ENCODE measurements around the gene NTM. TPM values are rescaled to one million over a fixed set of nuclear protein-coding genes. Genes with fewer than 3 reads are reported as not detected.

Gene NTM
- total RNA-seq, 4 donors from 2014 or later = 0.40 to 3.1 (median 2.1) TPM; not detected in 1

GRCh38 chr11:132055296-132055695 is 684.9 kb downstream of the NTM start:
- TF ChIP-seq POLR2A (IDR thresholded peaks at IDR 0.05) = no peak
- no peak for TF ChIP-seq EP300 (IDR thresholded peaks at IDR 0.05; ENCODE audit: low read depth)
- no peak for TF ChIP-seq CTCF (IDR thresholded peaks at IDR 0.05)
- TF ChIP-seq POLR2AphosphoS5 (IDR thresholded peaks at IDR 0.05) = no peak

GRCh38 chr11:132056689-132057088 is 686.3 kb downstream of the NTM start:
- WGBS, 2 donors (ENCODE audit: low coverage in 1 of 2) = 59 to 71% methylated on average over 3 to 6 of the region's 6 CpGs
- no peak for DNase-seq
- H3K9me3 ChIP-seq = no peaks in the 10 kb centered on the region
- intact Hi-C loops (cut with DNase I; ENCODE audit: low total_unique reads) = no loop called here
- peak overlapping the region in 1 of 4 donors; percentile 10 for H3K27ac ChIP-seq
- no peak for TF ChIP-seq POLR2AphosphoS5 (IDR thresholded peaks at IDR 0.05)
- in situ Hi-C loops (cut with MboI; ENCODE audit: low pct_ligation_motif_present in 1 of 4, low pct_unique_long_range_greater_than_20kb in 1 of 4, low sequenced_read_pairs in 3 of 4) = no loop called here
- H3K4me3 ChIP-seq = no peak overlapping the region
- no peaks in the 10 kb centered on the region for H3K4me1 ChIP-seq
- no peaks in the 10 kb centered on the region for H3K36me3 ChIP-seq
- H3K27me3 ChIP-seq = no peaks in the 10 kb centered on the region

More at GRCh38 chr11:132055296-132055695, 684.9 kb downstream of the NTM start:
- in situ Hi-C loops (cut with MboI; ENCODE audit: low pct_ligation_motif_present in 1 of 4, low pct_unique_long_range_greater_than_20kb in 1 of 4, low sequenced_read_pairs in 3 of 4) = no loop called here
- DNase-seq = no peak
- no peaks in the 10 kb centered on the region for H3K36me3 ChIP-seq
- H3K4me1 ChIP-seq = no peaks in the 10 kb centered on the region
- H3K27ac ChIP-seq = no peak overlapping the region
- intact Hi-C loops (cut with DNase I; ENCODE audit: low total_unique reads) = no loop called here
- H3K9me3 ChIP-seq = no peaks in the 10 kb centered on the region
- WGBS, 2 donors (ENCODE audit: low coverage in 1 of 2) = 56 to 65% methylated on average over 5 to 6 of the region's 6 CpGs
- no peaks in the 10 kb centered on the region for H3K27me3 ChIP-seq
- no peak overlapping the region for H3K4me3 ChIP-seq

- no peak for DNase-seq
- H3K4me1 ChIP-seq = no peaks in the 10 kb centered on the region
- no peaks in the 10 kb centered on the region for H3K36me3 ChIP-seq
- intact Hi-C loops (cut with DNase I; ENCODE audit: low total_unique reads) (no loop called here), in situ Hi-C loops (cut with MboI; ENCODE audit: low pct_ligation_motif_present in 1 of 4, low pct_unique_long_range_greater_than_20kb in 1 of 4, low sequenced_read_pairs in 3 of 4) (no loop called here)
- H3K4me3 ChIP-seq = no peak overlapping the region
- TF ChIP-seq POLR2AphosphoS5 (IDR thresholded peaks at IDR 0.05) = no peak
- no peak for TF ChIP-seq CTCF (IDR thresholded peaks at IDR 0.05)
- no peak for TF ChIP-seq EP300 (IDR thresholded peaks at IDR 0.05; ENCODE audit: low read depth)
- no peak for TF ChIP-seq POLR2A (IDR thresholded peaks at IDR 0.05)
- H3K9me3 ChIP-seq = no peaks in the 10 kb centered on the region
- no peaks in the 10 kb centered on the region for H3K27me3 ChIP-seq
- H3K27ac ChIP-seq = peak overlapping the region in 1 of 4 donors; percentile 10
- 44 to 49% methylated on average over 3 of the region's 3 CpGs for WGBS, 2 donors (ENCODE audit: low coverage in 1 of 2)
Measured at GRCh38 chr11:132057266-132057665, 686.9 kb downstream of the NTM start.

- H3K4me1 ChIP-seq = no peaks in the 10 kb centered on the region
- no peak for TF ChIP-seq EP300 (IDR thresholded peaks at IDR 0.05; ENCODE audit: low read depth)
- TF ChIP-seq POLR2A (IDR thresholded peaks at IDR 0.05) = no peak
- TF ChIP-seq CTCF (IDR thresholded peaks at IDR 0.05) = no peak
- no peak for TF ChIP-seq POLR2AphosphoS5 (IDR thresholded peaks at IDR 0.05)
- in situ Hi-C loops (cut with MboI; ENCODE audit: low pct_ligation_motif_present in 1 of 4, low pct_unique_long_range_greater_than_20kb in 1 of 4, low sequenced_read_pairs in 3 of 4) = no loop called here
- H3K4me3 ChIP-seq = no peak overlapping the region
- no peaks in the 10 kb centered on the region for H3K9me3 ChIP-seq
- no peaks in the 10 kb centered on the region for H3K36me3 ChIP-seq
- intact Hi-C loops (cut with DNase I; ENCODE audit: low total_unique reads) = no loop called here
- no peaks in the 10 kb centered on the region for H3K27me3 ChIP-seq
- peak; percentile 17 for DNase-seq
- WGBS, 2 donors (ENCODE audit: low coverage in 1 of 2) = 64 to 67% methylated on average over 3 to 8 of the region's 8 CpGs
- peak overlapping the region in 1 of 4 donors; percentile 10 for H3K27ac ChIP-seq
Measured at GRCh38 chr11:132058211-132058772, 687.9 kb downstream of the NTM start.

- TF ChIP-seq EP300 (IDR thresholded peaks at IDR 0.05; ENCODE audit: low read depth) (no peak), POLR2A (IDR thresholded peaks at IDR 0.05) (no peak), POLR2AphosphoS5 (IDR thresholded peaks at IDR 0.05) (no peak), CTCF (IDR thresholded peaks at IDR 0.05) (no peak)
- Histone ChIP-seq H3K27ac (no peak overlapping the region), H3K4me1 (no peaks in the 10 kb centered on the region), H3K36me3 (no peaks in the 10 kb centered on the region), H3K27me3 (no peaks in the 10 kb centered on the region), H3K9me3 (no peaks in the 10 kb centered on the region), H3K4me3 (no peak overlapping the region)
- intact Hi-C loops (cut with DNase I; ENCODE audit: low total_unique reads) (no loop called here), in situ Hi-C loops (cut with MboI; ENCODE audit: low pct_ligation_motif_present in 1 of 4, low pct_unique_long_range_greater_than_20kb in 1 of 4, low sequenced_read_pairs in 3 of 4) (no loop called here)
- WGBS, 2 donors (ENCODE audit: low coverage in 1 of 2) = 79 to 80% methylated on average over 1 to 2 of the region's 2 CpGs
- no peak for DNase-seq
Measured at GRCh38 chr11:132060567-132060966, 690.2 kb downstream of the NTM start.

Measured in transverse colon (tissue), 4 donors.